CD4-positive, alpha-beta T cell (primary cell): ENCODE data around the gene SV2C. TPM values are rescaled to one million over a fixed set of nuclear protein-coding genes. Genes with fewer than 3 reads are reported as not detected.

Source experiments
- ATAC-seq: fragments of 200-7000 bp; cut with Tn5 transposase; one replicate; pipeline ENCODE4 v1.10.0; 2022; ENCODE audit warnings: mild to moderate bottlenecking; ENCODE audit not compliant: poor library complexity
- CTCF ChIA-PET: fragments of 350-600 bp; sonication (Branson Sonifier 250); formaldehyde crosslinking; loops from one replicate; lab custom pipeline; 2021; ENCODE audit warnings: antibody characterized with exemption, inconsistent platforms; lab: Charles Lee
- POLR2A ChIA-PET: fragments of 350-600 bp; sonication (Branson Sonifier 250); formaldehyde crosslinking; loops from one replicate; lab custom pipeline; 2021; ENCODE audit warnings: antibody characterized with exemption, inconsistent platforms; lab: Charles Lee
- DNase-seq, 14 experiments: peaks; one replicate each; pipeline ENCODE4 v3.0.0-alpha.2; 2013 to 2020; ENCODE audit warnings: mixed read lengths in 2 of 14
- H3K27ac ChIP-seq, 2 donors: one replicate each; pipeline versions ENCODE4 v1.5.1 to v1.7.0; 2013; ENCODE audit warnings: low read length in 2 of 2, low read depth in 1 of 2, mild to moderate bottlenecking in 1 of 2
- H3K27me3 ChIP-seq, 2 experiments: 1 replicate in 1 of 2; 2 replicates in 1 of 2; pipeline versions ENCODE4 v1.6.1 to v1.7.0; 2013; ENCODE audit warnings: low read length in 2 of 2, control low read depth in 1 of 2, mild to moderate bottlenecking in 1 of 2, moderate library complexity in 1 of 2; ENCODE audit not compliant: insufficient read depth in 2 of 2, control insufficient read depth in 1 of 2
- H3K36me3 ChIP-seq: one replicate; pipeline ENCODE4 v1.6.1; 2013; ENCODE audit warnings: low read length, control low read depth; ENCODE audit not compliant: insufficient read depth
- H3K4me1 ChIP-seq: one replicate; pipeline ENCODE4 v1.6.1; 2013; ENCODE audit warnings: low read length, control low read depth; ENCODE audit not compliant: insufficient read depth
- H3K4me3 ChIP-seq: one replicate; pipeline ENCODE4 v1.5.1; 2013; ENCODE audit warnings: mild to moderate bottlenecking, low read length, moderate library complexity
- H3K9me3 ChIP-seq, 2 experiments: 1 replicate in 1 of 2; 2 replicates in 1 of 2; pipeline versions ENCODE4 v1.6.1 to v1.7.0; 2013; ENCODE audit warnings: low read length in 2 of 2, mild to moderate bottlenecking in 2 of 2, control low read depth in 1 of 2, moderate library complexity in 1 of 2; ENCODE audit not compliant: control insufficient read depth in 1 of 2, insufficient read depth in 1 of 2
- H3K27ac Mint-ChIP-seq: one replicate; pipeline ENCODE4 v1.8.0; 2020; ENCODE audit warnings: mixed read lengths
- H3K27me3 Mint-ChIP-seq: one replicate; pipeline ENCODE4 v1.8.0; 2021; ENCODE audit warnings: mixed read lengths
- H3K36me3 Mint-ChIP-seq: one replicate; pipeline ENCODE4 v1.8.0; 2021; ENCODE audit warnings: low read depth, mixed read lengths
- H3K4me1 Mint-ChIP-seq: one replicate; pipeline ENCODE4 v1.8.0; 2021; ENCODE audit warnings: low read depth, mixed read lengths
- H3K4me3 Mint-ChIP-seq: one replicate; pipeline ENCODE4 v1.8.0; 2020; ENCODE audit warnings: mild to moderate bottlenecking, mixed read lengths
- H3K9me3 Mint-ChIP-seq: one replicate; pipeline ENCODE4 v1.8.0; 2020; ENCODE audit warnings: mixed read lengths
- CTCF ChIP-seq: fragments of 200-600 bp; IDR thresholded peaks from one replicate; pipeline ENCODE4 v1.8.0; 2022; ENCODE audit warnings: antibody characterized with exemption, mild to moderate bottlenecking
- intact Hi-C, 2 experiments: fragments of 100-400 bp; cut with DNase I in 1 of 2; cut with micrococcal nuclease in 1 of 2; formaldehyde crosslinking; loops; one replicate each; pipeline versions ENCODE4 v1.15.1 to v1.9.0; 2023 to 2025; cut with DNase I, micrococcal nuclease
- total RNA-seq, 174 experiments: library from RNA in 2 of 174; stranded (reverse) in 2 of 174; gene quantifications; one replicate each; pipeline ENCODE4 v1.2.3 and lab custom pipeline; 2021 to 2026

Gene SV2C
- total RNA-seq, 2 experiments from 2014 or later, result 0.03 to 0.08 TPM

DNA sequence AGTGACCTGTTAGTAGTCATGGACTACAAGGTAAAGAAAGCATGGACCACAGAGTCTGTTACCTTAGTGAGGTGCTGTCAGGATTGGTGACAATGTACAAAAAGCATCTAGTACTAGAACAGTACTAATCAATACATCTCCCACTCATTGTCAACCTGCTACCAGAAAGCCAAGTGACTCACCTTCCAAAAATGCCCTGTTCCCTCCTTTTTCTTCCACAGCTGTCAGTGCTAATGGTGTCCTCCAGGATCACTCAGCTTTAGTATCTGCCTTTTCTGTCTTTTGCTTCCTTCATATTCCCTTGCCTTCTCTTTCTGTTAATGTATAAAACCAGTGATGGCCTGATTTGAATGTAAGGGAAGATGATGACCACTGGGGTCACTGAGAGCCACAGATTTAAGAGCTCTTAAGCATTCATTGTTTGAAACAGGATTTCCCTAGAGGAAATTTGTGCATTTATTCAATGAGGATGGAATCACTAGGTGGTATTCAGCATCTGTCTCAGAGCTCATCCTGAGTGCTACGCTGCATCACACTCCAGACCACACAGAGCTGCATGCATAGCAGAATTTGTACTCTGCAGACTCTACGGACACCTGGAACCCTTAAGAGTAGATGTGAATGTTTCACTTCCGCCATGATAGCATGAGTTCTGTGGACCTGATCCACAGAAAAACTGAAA lies 71.0 kb downstream of the SV2C start:
- Mint-ChIP-seq H3K9me3 (peaks cover 6% of the 10 kb centered on the region), H3K4me3 (no peak overlapping the region), H3K4me1 (no peaks in the 10 kb centered on the region), H3K27me3 (peaks cover 36% of the 10 kb centered on the region), H3K27ac (no peak overlapping the region), H3K36me3 (no peaks in the 10 kb centered on the region)
- intact Hi-C loops, result no loop called here
- ATAC-seq (no peak), DNase-seq (no peak)
- no peaks in the 10 kb centered on the region for H3K36me3 ChIP-seq
- no peak overlapping the region for H3K27ac ChIP-seq
- no peak for TF ChIP-seq CTCF
- POLR2A ChIA-PET, result no interaction called here
- peaks cover 0 to 7% of the 10 kb centered on the region in 2 experiments for H3K27me3 ChIP-seq
- H3K4me1 ChIP-seq, result no peaks in the 10 kb centered on the region
- no peaks in the 10 kb centered on the region for H3K9me3 ChIP-seq
- CTCF ChIA-PET, result no interaction called here
- H3K4me3 ChIP-seq, result no peak overlapping the region

DNA sequence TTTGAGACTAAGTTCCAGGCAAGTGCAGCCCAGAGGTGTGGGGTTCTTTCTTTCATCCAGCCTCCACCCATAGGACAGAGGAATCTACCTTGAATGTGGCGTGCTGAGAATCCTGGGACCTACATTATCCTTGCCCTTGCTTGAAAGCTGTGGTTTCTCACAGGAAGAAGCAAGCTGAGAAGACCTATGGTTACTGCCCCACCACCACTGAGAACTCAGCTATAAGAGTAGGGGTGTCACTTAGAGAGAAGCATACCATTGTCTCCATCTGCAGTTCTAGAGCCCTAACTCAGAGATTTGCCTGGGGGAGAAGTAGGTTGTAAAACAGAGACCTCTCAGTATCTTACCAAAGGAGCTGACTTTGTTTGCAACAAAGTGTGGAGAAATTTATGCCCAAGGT lies 72.4 kb downstream of the SV2C start:
- ChIA-PET CTCF (interaction anchor here (0.7 to 1.1 kb wide), 2 partner anchors 20 to 158 kb away, joined by 3 to 4 read pairs; no protein-coding TSS in a partner anchor), POLR2A (no interaction called here)
- Histone ChIP-seq H3K4me1 (no peaks in the 10 kb centered on the region), H3K4me3 (no peak overlapping the region), H3K36me3 (no peaks in the 10 kb centered on the region), H3K27me3 (peaks cover 0 to 7% of the 10 kb centered on the region in 2 experiments), H3K9me3 (no peaks in the 10 kb centered on the region), H3K27ac (no peak overlapping the region)
- H3K27me3 Mint-ChIP-seq, result peaks cover 32% of the 10 kb centered on the region
- H3K36me3 Mint-ChIP-seq, result no peaks in the 10 kb centered on the region
- no peak for DNase-seq
- no peak for TF ChIP-seq CTCF
- H3K9me3 Mint-ChIP-seq, result peaks cover 6% of the 10 kb centered on the region
- H3K4me3 Mint-ChIP-seq, result no peak overlapping the region
- intact Hi-C loops, result no loop called here
- ATAC-seq, result no peak
- no peak overlapping the region for H3K27ac Mint-ChIP-seq
- H3K4me1 Mint-ChIP-seq, result no peaks in the 10 kb centered on the region

DNA sequence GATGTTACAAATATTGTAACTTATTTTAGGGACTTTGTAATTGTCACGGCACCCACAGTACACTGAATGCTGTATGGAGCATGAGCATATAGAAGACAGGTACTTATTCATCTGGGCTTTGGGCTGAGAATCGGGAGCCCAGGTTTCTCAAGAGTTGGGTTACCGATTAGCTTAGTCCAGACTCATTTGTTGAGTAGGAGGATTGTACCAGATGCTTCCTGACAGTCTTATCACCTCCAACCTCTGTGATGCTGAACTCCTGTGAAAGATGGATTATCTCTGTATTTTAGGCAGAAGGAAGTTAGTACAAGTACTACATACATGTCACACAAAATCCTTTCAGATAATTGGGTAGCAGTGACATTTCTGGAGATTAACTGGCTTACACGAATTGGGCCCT lies 79.2 kb downstream of the SV2C start:
- no peaks in the 10 kb centered on the region for H3K4me1 ChIP-seq
- Mint-ChIP-seq H3K27me3 (peaks cover 9% of the 10 kb centered on the region), H3K9me3 (peaks cover 4% of the 10 kb centered on the region), H3K36me3 (no peaks in the 10 kb centered on the region), H3K4me1 (no peaks in the 10 kb centered on the region), H3K27ac (no peak overlapping the region), H3K4me3 (no peak overlapping the region)
- H3K9me3 ChIP-seq, result no peaks in the 10 kb centered on the region
- H3K27me3 ChIP-seq, result no peaks in the 10 kb centered on the region
- no peak for TF ChIP-seq CTCF
- no peak overlapping the region for H3K4me3 ChIP-seq
- ChIA-PET CTCF (no interaction called here), POLR2A (no interaction called here)
- ATAC-seq (no peak), DNase-seq (no peak)
- intact Hi-C loops, result no loop called here
- no peak overlapping the region for H3K27ac ChIP-seq
- no peaks in the 10 kb centered on the region for H3K36me3 ChIP-seq
